ENCODE results near the gene ZNF555. TPM values are rescaled to one million over a fixed set of nuclear protein-coding genes. Genes with fewer than 3 reads are reported as not detected.

ZNF555 gene
- total and polyA plus RNA-seq, 2 of the 13 experiments (the other 11 are each of a cell fraction or from before 2014, with no cell fraction given) = 5.0 to 8.0 TPM

DNA sequence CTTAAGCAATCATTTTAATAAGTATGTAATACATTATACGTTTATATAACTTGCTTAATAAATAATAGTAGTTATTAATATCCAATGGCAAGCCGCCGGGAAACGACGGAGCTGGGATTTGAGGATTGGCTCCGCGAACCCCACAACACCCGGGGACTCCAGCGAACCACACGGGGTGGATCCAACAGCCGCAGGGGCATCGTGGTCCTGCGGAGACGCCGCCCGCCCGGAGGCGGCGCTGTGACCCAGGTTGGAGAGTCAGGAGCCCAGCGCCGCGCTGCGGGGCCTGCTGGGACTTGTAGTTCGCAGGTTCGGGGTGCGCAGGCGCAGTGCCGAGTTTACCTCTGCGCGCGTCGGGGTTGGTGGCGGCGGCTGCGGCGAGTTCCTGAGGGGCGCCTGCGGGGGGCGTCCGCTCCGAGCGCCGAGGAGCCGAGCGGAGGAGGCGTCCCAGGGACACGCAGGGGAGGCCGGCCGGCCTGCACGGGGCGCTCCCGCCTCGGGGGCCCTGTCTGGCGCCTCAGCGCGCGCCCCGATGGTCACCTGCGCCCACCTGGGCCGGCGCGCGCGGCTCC is 21.6 kb upstream of the ZNF555 start, which contains the start of gene ZNF554 (continued):
- TF ChIP-seq ZNF407 (CRISPR knock-in tag; IDR thresholded peaks at IDR 0.05; ENCODE audit: not compliant biosample characterization) (peak; percentile 72), ATF7 (IDR thresholded peaks at IDR 0.05) (no peak), ATF7 (CRISPR knock-in tag; IDR thresholded peaks at IDR 0.05) (no peak), ZFP62 (CRISPR knock-in tag; IDR thresholded peaks at IDR 0.05) (no peak), HOMEZ (CRISPR knock-in tag; IDR thresholded peaks at IDR 0.05; ENCODE audit: low read depth) (0 out of 2 replicates have a peak, but pooled peaks have one; percentile 23), ZNF256 (CRISPR knock-in tag; conservative IDR thresholded peaks at IDR 0.05) (no peak), SMAD3 (CRISPR knock-in tag; IDR thresholded peaks at IDR 0.05) (peak; percentile 94), ZFYVE20 (CRISPR knock-in tag; IDR thresholded peaks at IDR 0.05; ENCODE audit: borderline replicate concordance, low read depth) (no peak), NR2F6 (IDR thresholded peaks at IDR 0.05) (no peak), NR2F6 (CRISPR knock-in tag; IDR thresholded peaks at IDR 0.05) (peak; percentile 77), SOX13 (IDR thresholded peaks at IDR 0.05) (no peak), SOX13 (CRISPR knock-in tag; conservative IDR thresholded peaks at IDR 0.05 in 1 of 2, IDR thresholded peaks at IDR 0.05 in 1 of 2) (peak in 1 of 2 experiments; percentile 48; a peak in 1 of 4 replicates), ZNF564 (CRISPR knock-in tag; IDR thresholded peaks at IDR 0.05) (0 out of 2 replicates have a peak, but pooled peaks have one; percentile 28), ESRRA (CRISPR knock-in tag; IDR thresholded peaks at IDR 0.05; ENCODE audit: low read depth) (no peak), RFX5 (IDR thresholded peaks at IDR 0.05; ENCODE audit: low read depth, low read length) (peak; percentile 37; the same call in 1 of the 2 replicates), U2AF2 (IDR thresholded peaks at IDR 0.05; ENCODE audit: low read depth, low read length) (no peak), ZBTB7A (CRISPR knock-in tag; IDR thresholded peaks at IDR 0.05) (no peak), ZNF335 (CRISPR knock-in tag; IDR thresholded peaks at IDR 0.05) (peak; percentile 50; the same call in 1 of the 2 replicates), PHF21A (CRISPR knock-in tag; IDR thresholded peaks at IDR 0.05) (peak; percentile 71), ZNF460 (CRISPR knock-in tag; IDR thresholded peaks at IDR 0.05; ENCODE audit: borderline replicate concordance) (no peak; the same call in 1 of the 2 replicates)
- TF ChIP-seq, protein P1, sequence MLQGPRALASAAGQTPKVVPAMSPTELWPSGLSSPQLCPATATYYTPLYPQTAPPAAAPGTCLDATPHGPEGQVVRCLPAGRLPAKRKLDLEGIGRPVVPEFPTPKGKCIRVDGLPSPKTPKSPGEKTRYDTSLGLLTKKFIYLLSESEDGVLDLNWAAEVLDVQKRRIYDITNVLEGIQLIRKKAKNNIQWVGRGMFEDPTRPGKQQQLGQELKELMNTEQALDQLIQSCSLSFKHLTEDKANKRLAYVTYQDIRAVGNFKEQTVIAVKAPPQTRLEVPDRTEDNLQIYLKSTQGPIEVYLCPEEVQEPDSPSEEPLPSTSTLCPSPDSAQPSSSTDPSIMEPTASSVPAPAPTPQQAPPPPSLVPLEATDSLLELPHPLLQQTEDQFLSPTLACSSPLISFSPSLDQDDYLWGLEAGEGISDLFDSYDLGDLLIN (CRISPR knock-in tag; IDR thresholded peaks at IDR 0.05; ENCODE audit: borderline replicate concordance) = no peak
